B cell (primary cell): ENCODE measurements around the gene MAVS.

Source experiments
- CTCF ChIP-seq: fragments of 200-600 bp; IDR thresholded peaks from one replicate; pipeline ENCODE4 v1.8.0; 2022; ENCODE audit warnings: antibody characterized with exemption, mild to moderate bottlenecking
- EZH2 ChIP-seq: IDR thresholded peaks from 2 replicates; pipeline ENCODE4 v1.6.1; 2012; ENCODE audit warnings: borderline replicate concordance, low read depth, mild to moderate bottlenecking, moderate library complexity, low read length; ENCODE audit not compliant: insufficient read depth, poor library complexity, severe bottlenecking

GRCh38 chr20:3919352-3919751 lies 72.7 kb downstream of the MAVS start:
- TF ChIP-seq CTCF (no peak), EZH2 (no peak)
